AG09309 (cell line): ENCODE data around the gene TBCD.
A peak's percentile ranks its signal among the peaks of the same experiment; 100 is the strongest.

ENCODE experiments used
- DNase-seq: peaks from one replicate; pipeline ENCODE4 v3.0.0-alpha.2; 2010; ENCODE audit warnings: low read depth
- H3K4me3 ChIP-seq: 2 replicates; pipeline ENCODE4 v1.5.1; 2011; ENCODE audit warnings: mild to moderate bottlenecking, low read depth, low read length, moderate library complexity; ENCODE audit not compliant: control insufficient read depth
- CTCF ChIP-seq: IDR thresholded peaks from 2 replicates; pipeline ENCODE4 v1.5.1; 2011; ENCODE audit warnings: mild to moderate bottlenecking, low read depth, low read length, inconsistent platforms; ENCODE audit not compliant: insufficient read depth, control insufficient read depth; ENCODE audit errors: missing control alignments

Gene TBCD

GRCh38 chr17:82864713-82865248 lies 112.9 kb downstream of the TBCD start:
- TF ChIP-seq CTCF = no peak
- no peak overlapping the region for H3K4me3 ChIP-seq
- DNase-seq = no peak

- DNase-seq = no peak
- TF ChIP-seq CTCF = no peak
- no peak overlapping the region for H3K4me3 ChIP-seq
Measured at GRCh38 chr17:82865274-82865673, 113.4 kb downstream of the TBCD start.

- no peak for TF ChIP-seq CTCF
- H3K4me3 ChIP-seq = no peak overlapping the region
- no peak for DNase-seq
Measured at GRCh38 chr17:82865774-82866395, 114.0 kb downstream of the TBCD start.

GRCh38 chr17:82866590-82867191 lies 114.8 kb downstream of the TBCD start:
- no peak for TF ChIP-seq CTCF
- DNase-seq = peak; percentile 54
- H3K4me3 ChIP-seq = no peak overlapping the region

GRCh38 chr17:82867763-82868325 lies 116.0 kb downstream of the TBCD start:
- H3K4me3 ChIP-seq = no peak overlapping the region
- TF ChIP-seq CTCF = no peak
- DNase-seq = no peak

GRCh38 chr17:82868715-82869131 lies 116.9 kb downstream of the TBCD start:
- no peak overlapping the region for H3K4me3 ChIP-seq
- TF ChIP-seq CTCF = no peak
- no peak for DNase-seq
